ENCODE measurements around the gene DNAJB9. TPM values are rescaled to one million over a fixed set of nuclear protein-coding genes. Genes with fewer than 3 reads are reported as not detected.
"Not testable (repeated sequence)": the region's sequence is repeated elsewhere in the genome, so short reads cannot be mapped to it uniquely, and the experiment has no call there.

Gene DNAJB9
- total RNA-seq, 3 donors from 2014 or later: 13.2 to 19.2 (median 16.6) TPM

DNA sequence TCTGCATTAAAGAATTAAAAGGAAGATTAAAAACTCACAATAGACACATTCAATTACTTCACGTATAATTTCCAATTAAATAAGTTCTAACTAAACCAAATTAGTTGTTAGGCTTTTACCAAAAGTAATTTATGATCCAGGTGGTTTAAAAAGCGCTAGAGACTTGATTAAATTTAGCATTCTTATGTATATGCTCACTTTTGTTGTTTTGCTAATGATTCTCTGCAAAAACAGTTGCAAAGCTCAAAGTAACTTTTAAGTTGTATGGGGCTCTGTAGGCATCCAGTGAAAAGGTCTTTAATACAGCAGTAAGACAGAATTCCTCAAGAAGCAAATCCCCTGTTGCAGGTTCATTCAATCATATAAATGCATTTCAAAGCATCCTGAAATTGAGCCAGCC is 28.2 kb upstream of the DNAJB9 start:
- TF ChIP-seq, protein P1, sequence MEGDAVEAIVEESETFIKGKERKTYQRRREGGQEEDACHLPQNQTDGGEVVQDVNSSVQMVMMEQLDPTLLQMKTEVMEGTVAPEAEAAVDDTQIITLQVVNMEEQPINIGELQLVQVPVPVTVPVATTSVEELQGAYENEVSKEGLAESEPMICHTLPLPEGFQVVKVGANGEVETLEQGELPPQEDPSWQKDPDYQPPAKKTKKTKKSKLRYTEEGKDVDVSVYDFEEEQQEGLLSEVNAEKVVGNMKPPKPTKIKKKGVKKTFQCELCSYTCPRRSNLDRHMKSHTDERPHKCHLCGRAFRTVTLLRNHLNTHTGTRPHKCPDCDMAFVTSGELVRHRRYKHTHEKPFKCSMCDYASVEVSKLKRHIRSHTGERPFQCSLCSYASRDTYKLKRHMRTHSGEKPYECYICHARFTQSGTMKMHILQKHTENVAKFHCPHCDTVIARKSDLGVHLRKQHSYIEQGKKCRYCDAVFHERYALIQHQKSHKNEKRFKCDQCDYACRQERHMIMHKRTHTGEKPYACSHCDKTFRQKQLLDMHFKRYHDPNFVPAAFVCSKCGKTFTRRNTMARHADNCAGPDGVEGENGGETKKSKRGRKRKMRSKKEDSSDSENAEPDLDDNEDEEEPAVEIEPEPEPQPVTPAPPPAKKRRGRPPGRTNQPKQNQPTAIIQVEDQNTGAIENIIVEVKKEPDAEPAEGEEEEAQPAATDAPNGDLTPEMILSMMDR (IDR thresholded peaks at IDR 0.05): no peak
- DNase-seq: no peak
- Histone ChIP-seq H3K4me1 (ENCODE audit: low read depth) (no peaks in the 10 kb centered on the region), H3K4me3 (no peak overlapping the region), H3K9me3 (no peaks in the 10 kb centered on the region), H3K36me3 (ENCODE audit: low read depth) (no peaks in the 10 kb centered on the region)
- ATAC-seq: no peak
- intact Hi-C loops (cut with DNase I, micrococcal nuclease): no loop called here

DNA sequence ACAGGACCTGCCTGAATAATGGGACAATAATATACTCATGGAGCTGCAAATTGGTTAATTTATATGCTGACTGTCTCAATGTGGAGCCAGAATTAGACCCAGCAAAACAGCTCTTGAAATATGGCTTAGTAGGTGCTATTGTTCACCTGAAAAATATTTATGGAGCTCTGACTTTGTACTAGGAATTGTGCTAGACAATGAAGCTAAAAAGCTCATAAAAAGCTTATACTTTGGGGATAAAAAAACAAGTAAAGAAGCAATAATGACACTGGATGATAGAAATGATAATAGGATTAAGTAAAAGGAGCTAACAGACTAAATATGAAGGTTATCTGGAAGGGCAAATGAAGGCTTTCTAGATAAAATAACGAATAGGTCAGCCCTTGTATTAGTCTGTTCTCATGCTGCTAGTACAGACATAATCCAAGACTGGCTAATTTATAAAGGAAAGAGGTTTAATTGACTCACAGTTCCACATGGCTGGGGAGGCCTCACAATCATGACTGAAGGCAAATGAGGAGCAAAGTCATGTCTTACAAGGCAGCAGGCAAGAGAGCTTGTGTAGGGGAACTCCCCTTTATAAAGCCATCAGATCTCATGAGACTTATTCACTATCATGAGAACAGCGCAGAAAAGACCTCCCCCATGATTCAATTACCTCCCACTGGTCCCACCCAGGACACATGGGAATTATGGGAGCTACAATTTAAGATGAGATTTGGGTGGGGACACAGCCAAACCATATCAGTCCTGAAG is 21.4 kb upstream of the DNAJB9 start:
- H3K36me3 ChIP-seq (ENCODE audit: low read depth); intact Hi-C loops (cut with DNase I, micrococcal nuclease); H3K4me3 ChIP-seq; H3K9me3 ChIP-seq; DNase-seq; ATAC-seq; H3K4me1 ChIP-seq (ENCODE audit: low read depth): not testable (repeated sequence)

DNA sequence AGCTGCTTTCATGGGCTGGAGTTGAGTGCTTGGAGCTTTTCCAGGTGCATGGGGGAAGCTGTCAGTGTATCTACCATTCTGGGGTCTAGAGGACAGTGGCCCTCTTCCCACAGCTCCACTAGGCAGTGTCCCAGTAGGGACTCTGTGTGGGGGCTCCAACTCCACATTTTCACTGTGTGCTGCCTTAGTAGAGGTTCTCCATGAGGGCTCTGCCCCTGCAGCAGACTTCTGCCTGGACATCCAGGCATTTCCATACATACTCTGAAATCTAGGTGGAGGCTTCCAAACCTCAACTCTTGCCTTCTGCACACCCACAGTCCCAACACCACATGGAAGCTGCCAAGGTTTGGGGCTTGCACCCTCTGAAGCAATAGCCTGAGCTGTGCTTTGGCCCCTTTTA is 13.0 kb upstream of the DNAJB9 start:
- DNase-seq; H3K36me3 ChIP-seq (ENCODE audit: low read depth); H3K4me1 ChIP-seq (ENCODE audit: low read depth); H3K4me3 ChIP-seq; intact Hi-C loops (cut with DNase I, micrococcal nuclease); ATAC-seq: not testable (repeated sequence)
- peaks cover 20% of the 10 kb centered on the region for H3K9me3 ChIP-seq

DNA sequence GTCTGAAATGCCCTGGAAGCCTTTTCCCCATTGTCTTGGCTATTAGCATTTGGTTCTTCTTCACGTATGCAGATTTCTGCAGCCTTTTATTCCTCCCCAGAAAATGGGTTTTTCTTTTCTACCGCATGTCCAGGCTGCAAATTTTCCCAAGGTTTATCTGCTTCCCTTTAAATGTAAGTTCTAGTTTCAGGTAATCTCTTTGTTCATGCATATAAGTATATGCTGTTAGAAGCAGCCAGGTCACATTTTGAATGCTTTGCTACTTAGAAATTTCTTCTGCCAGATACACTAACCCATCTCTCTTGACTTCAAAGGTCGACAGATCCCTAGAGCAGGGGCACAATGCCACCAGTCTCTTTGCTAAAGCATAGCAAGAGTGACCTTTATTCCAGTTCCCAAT is 12.5 kb upstream of the DNAJB9 start:
- Histone ChIP-seq H3K36me3 (ENCODE audit: low read depth) (no peaks in the 10 kb centered on the region), H3K9me3 (peaks cover 20% of the 10 kb centered on the region), H3K4me3 (no peak overlapping the region), H3K4me1 (ENCODE audit: low read depth) (no peaks in the 10 kb centered on the region)
- intact Hi-C loops (cut with DNase I, micrococcal nuclease): no loop called here
- DNase-seq (no peak), ATAC-seq (no peak)
- TF ChIP-seq, protein P1 (IDR thresholded peaks at IDR 0.05): no peak

DNA sequence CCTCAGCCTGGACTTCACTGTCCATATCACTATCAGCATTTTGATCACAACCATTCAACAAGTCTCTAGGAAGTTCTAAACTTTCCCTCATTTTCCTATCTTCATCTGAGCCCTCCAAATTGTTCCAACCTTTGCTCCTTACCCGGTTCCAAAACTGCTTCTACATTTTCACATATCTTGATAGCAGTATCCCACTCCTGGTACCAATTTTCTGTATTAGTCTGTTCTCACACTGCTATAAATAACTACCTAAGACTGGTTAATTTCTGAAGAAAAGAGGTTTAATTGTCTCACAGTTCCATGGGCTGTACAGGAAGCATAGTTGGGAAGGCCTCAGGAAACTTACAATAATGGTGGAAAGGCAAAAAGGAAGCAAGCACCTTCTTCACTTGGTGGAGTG is 12.1 kb upstream of the DNAJB9 start:
- Histone ChIP-seq H3K4me1 (ENCODE audit: low read depth) (no peaks in the 10 kb centered on the region), H3K36me3 (ENCODE audit: low read depth) (no peaks in the 10 kb centered on the region), H3K9me3 (peaks cover 20% of the 10 kb centered on the region), H3K4me3 (no peak overlapping the region)
- no peak for DNase-seq
- intact Hi-C loops (cut with DNase I, micrococcal nuclease): no loop called here
- TF ChIP-seq, protein P1 (IDR thresholded peaks at IDR 0.05): no peak
- ATAC-seq: no peak

DNA sequence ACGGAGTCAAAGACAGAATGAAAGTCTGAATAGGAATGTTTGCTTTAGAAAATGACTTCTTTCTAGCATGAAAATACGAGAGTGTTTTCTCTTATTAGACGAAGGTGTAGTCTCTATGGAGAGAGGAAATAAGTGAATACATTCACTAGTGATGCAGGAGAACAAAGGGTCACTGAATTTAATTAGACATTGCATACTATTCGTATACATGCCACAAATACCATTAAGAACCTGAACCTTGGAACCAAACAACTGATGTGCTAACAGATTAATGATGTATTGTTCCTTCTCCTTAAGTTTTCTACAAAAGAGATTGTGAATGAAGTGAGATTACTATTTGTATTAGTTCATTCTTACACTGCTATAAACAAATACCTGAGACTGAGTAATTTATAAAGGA is 10.4 kb upstream of the DNAJB9 start:
- intact Hi-C loops (cut with DNase I, micrococcal nuclease): no loop called here
- Histone ChIP-seq H3K4me1 (ENCODE audit: low read depth) (no peaks in the 10 kb centered on the region), H3K4me3 (no peak overlapping the region), H3K36me3 (ENCODE audit: low read depth) (no peaks in the 10 kb centered on the region), H3K9me3 (peaks cover 20% of the 10 kb centered on the region)
- DNase-seq (no peak), ATAC-seq (no peak)
- TF ChIP-seq, protein P1 (IDR thresholded peaks at IDR 0.05): no peak
